ENCODE data around the gene GPR37. TPM values are rescaled to one million over a fixed set of nuclear protein-coding genes. Genes with fewer than 3 reads are reported as not detected.
A peak's percentile ranks its signal among the peaks of the same experiment; 100 is the strongest.

Gene GPR37, protein sequence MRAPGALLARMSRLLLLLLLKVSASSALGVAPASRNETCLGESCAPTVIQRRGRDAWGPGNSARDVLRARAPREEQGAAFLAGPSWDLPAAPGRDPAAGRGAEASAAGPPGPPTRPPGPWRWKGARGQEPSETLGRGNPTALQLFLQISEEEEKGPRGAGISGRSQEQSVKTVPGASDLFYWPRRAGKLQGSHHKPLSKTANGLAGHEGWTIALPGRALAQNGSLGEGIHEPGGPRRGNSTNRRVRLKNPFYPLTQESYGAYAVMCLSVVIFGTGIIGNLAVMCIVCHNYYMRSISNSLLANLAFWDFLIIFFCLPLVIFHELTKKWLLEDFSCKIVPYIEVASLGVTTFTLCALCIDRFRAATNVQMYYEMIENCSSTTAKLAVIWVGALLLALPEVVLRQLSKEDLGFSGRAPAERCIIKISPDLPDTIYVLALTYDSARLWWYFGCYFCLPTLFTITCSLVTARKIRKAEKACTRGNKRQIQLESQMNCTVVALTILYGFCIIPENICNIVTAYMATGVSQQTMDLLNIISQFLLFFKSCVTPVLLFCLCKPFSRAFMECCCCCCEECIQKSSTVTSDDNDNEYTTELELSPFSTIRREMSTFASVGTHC
- polyA plus RNA-seq: not detected

DNA sequence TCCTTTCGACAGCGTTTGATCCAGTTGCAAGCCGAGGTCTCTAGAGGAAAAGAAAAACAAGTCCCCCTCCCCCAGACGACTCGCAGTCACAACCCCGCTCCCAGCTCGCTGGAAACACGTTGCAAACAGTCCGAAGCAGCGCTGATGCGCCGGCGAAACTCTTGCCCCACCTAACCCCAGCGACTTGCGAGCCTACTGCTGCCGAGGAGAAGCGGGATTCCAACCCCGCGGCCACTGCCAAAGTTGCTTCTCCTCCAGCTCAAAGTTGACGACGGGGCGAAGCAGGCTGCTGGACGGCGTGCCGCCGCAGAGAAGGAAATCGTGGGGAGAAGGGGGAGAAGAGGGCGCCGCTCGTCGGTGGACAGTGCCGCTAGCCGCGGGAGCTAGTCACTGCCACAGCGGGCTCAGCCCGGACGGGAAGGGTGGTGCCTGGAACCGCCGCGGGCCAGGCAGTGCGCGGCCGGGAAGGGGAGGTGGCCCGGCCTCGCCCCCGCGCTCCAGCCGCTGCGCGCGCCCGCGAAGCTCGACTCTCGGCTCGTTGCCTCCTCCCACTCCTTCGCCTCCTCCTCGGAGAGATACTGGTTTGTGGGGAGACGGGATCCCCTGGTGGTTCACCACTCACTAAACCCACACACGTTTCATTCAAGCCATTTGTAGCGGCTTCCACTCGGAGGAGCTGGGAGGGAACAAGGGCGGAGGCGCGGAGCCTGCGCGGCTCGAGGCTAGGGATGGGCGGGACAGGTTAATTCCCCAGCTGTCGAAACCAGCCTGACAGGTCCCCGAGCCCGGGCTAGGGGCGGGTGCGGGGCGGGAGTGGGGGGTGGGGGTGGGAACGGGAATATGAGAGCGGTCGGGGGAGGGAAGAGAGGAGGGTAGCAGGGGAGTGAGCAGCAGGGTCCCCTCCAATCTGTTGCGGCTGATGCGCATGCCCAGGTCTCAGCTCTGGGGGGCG lies at the start of gene GPR37:
GPR37 (minus strand) TSS at position 392 of the 952 bp plus-strand sequence. CDS start 816 bp downstream, outside the sequence.
- Mint-ChIP-seq H3K36me3 (no peaks in the 10 kb centered on the region), H3K27me3 (peaks cover 35% of the 10 kb centered on the region), H3K27ac (no peak within 1 kb of the TSS), H3K9me3 (no peaks in the 10 kb centered on the region), H3K4me3 (peak within 1 kb of the TSS; percentile 80 to 95 (median 86)), H3K4me1 (peaks cover 12 to 16% (median 14%) of the 10 kb centered on the region in 3 donors)

DNA sequence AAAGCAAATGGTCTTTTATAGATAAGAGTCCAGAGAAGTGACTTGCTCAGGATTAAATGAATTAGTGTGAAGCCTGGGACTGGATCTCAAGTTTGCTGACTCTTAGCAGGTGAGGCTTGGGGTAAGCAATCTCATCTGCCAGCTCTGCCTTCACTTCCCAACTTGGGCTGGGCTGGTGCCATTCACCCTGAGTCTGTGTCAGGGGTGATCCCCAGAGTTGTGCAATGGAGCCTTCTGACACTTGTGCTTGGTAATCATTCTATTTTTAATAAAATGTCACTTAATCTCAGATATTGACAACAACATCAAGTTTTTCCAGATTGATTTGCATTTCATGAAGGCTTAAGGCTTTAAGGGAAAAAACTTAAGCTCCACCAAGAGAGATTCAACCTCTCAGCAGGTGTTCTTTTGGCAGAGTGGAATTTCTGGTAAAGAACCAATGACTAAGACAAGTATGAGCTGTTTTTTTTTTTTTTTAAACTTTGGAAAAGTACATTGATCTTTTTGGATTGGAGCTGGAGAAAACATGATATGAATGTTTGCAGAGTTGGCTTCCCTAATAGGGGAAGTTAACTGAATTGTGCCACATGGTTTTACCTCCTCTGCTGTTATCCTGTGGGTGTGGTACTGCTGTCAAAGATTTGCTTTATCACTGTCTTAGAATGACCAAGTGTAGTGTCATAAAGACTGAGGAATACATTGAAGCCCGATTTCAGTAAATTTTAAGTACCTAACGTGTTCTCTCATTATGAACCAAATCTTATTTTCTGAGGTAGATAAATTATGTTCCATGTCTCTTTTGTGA lies 48.6 kb upstream of the GPR37 start:
- no peak overlapping the region for H3K27ac Mint-ChIP-seq
- H3K36me3 Mint-ChIP-seq: no peaks in the 10 kb centered on the region
- peaks cover 0 to 3% (median 2%) of the 10 kb centered on the region in 3 donors for H3K9me3 Mint-ChIP-seq
- peaks cover 1% of the 10 kb centered on the region for H3K27me3 Mint-ChIP-seq
- H3K4me1 Mint-ChIP-seq: no peaks in the 10 kb centered on the region
- H3K4me3 Mint-ChIP-seq: no peak overlapping the region

DNA sequence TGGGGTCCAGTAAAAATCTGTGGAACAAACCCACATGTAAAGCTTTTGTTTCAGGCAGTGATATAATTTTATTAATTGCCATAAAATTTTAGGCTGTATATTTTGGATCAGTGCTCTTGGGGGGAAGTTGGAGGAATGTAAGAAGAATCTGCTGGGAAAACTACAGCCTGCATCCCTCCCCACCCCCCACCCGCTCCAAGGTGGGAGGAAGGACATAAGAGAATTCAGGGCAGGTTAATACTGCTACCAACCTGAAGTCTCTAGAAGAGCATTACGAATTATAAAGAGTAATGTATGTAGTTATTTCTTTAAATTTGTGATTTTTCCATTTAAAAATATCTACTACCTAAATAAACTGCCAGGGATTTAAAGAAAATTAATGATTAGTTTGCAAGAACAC lies 47.2 kb upstream of the GPR37 start:
- H3K27me3 Mint-ChIP-seq: peaks cover 1% of the 10 kb centered on the region
- H3K4me3 Mint-ChIP-seq: no peak overlapping the region
- H3K4me1 Mint-ChIP-seq: no peaks in the 10 kb centered on the region
- no peak overlapping the region for H3K27ac Mint-ChIP-seq
- peaks cover 0 to 3% (median 0%) of the 10 kb centered on the region in 3 donors for H3K9me3 Mint-ChIP-seq
- no peaks in the 10 kb centered on the region for H3K36me3 Mint-ChIP-seq

- Mint-ChIP-seq H3K27ac (no peak overlapping the region), H3K4me3 (no peak overlapping the region), H3K4me1 (no peaks in the 10 kb centered on the region), H3K9me3 (no peaks in the 10 kb centered on the region), H3K36me3 (no peaks in the 10 kb centered on the region), H3K27me3 (peaks cover 1% of the 10 kb centered on the region)
These were observed 45.7 kb upstream of the GPR37 start for GRCh38 chr7:124811341-124811740.

- peaks cover 1% of the 10 kb centered on the region for H3K27me3 Mint-ChIP-seq
- no peaks in the 10 kb centered on the region for H3K9me3 Mint-ChIP-seq
- H3K27ac Mint-ChIP-seq: no peak overlapping the region
- no peaks in the 10 kb centered on the region for H3K4me1 Mint-ChIP-seq
- H3K4me3 Mint-ChIP-seq: no peak overlapping the region
- no peaks in the 10 kb centered on the region for H3K36me3 Mint-ChIP-seq
These were observed 45.0 kb upstream of the GPR37 start for GRCh38 chr7:124810605-124811004.

DNA sequence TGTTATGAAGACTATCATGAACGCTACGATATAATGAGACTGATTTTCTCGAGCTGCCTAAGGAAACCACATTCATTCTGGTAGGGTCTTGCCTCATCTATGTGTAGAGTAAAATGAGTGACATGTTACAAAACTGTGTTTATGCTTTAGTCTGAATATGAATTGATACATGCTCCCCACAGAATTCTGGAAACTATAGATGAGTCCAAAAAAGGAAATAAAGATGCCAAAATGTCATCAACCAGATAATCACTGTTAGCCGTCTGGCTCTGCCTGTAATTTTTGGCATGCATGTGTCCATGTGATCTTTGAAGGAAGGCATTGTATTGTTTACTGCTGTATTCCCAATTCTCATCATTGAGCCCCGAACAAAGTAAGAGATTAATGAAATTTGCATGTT lies 42.6 kb upstream of the GPR37 start:
- Mint-ChIP-seq H3K27me3 (peaks cover 1% of the 10 kb centered on the region), H3K4me1 (no peaks in the 10 kb centered on the region)

DNA sequence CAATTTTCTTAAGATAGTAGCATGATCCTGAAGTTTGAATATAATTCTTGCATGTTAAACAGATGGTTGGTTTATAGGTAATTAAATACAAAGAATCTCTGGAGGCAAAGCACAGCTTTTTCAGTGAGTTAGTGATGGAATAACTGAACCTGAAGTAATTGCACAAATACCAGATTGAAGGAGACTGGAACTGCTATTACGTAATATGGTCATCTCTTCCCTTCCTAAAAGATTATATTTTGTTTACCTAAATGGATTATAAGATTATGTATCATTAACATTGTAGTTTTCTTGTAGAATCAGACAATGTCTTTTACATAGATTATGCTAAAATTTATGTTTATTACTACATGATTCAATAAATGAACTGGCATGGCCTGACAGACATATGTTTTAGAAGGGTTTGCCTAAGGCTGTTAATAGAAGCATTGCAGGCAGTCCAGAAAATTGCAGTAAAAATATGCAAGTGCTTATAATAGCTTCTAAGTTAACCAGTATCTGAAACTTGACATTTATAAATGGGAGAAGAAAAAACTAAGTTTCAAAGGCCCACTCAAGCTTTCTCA lies 35.8 kb upstream of the GPR37 start:
- H3K4me3 Mint-ChIP-seq: no peak overlapping the region
- H3K4me1 Mint-ChIP-seq: peaks cover 0 to 2% (median 0%) of the 10 kb centered on the region in 3 donors
- peaks cover 2% of the 10 kb centered on the region for H3K36me3 Mint-ChIP-seq
- H3K9me3 Mint-ChIP-seq: peaks cover 0 to 4% (median 2%) of the 10 kb centered on the region in 3 donors
- H3K27ac Mint-ChIP-seq: no peak overlapping the region
- peaks cover 1% of the 10 kb centered on the region for H3K27me3 Mint-ChIP-seq

More for the DNA sequence above, 42.6 kb upstream of the GPR37 start:
- no peaks in the 10 kb centered on the region for H3K9me3 Mint-ChIP-seq
- H3K36me3 Mint-ChIP-seq: no peaks in the 10 kb centered on the region
- H3K27ac Mint-ChIP-seq: no peak overlapping the region
- no peak overlapping the region for H3K4me3 Mint-ChIP-seq

DNA sequence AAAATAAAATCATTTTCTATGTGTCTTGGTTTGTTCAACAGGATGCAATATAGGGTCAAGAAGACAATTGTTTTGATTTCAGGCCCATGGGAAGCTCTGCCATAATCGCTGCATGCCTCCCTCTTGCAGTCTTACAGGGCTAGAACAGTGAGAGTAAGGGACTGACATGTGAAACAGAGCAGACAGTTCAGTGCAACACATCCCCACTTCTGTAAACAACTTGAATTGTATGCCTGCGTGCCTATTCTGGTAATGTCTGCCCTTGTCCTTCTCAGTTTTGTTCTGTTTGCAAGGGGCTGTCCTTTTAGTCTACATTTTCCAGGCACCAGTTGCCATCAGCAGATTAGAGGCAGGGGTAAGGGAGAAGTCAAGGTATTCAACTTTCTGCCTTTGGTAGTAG lies 34.8 kb upstream of the GPR37 start:
- Mint-ChIP-seq H3K4me3 (no peak overlapping the region), H3K27ac (no peak overlapping the region), H3K9me3 (peaks cover 0 to 12% (median 4%) of the 10 kb centered on the region in 3 donors), H3K36me3 (peaks cover 2% of the 10 kb centered on the region), H3K4me1 (peaks cover 0 to 2% (median 0%) of the 10 kb centered on the region in 3 donors), H3K27me3 (peaks cover 1% of the 10 kb centered on the region)

- peaks cover 2% of the 10 kb centered on the region for H3K36me3 Mint-ChIP-seq
- H3K9me3 Mint-ChIP-seq: peaks cover 0 to 12% (median 4%) of the 10 kb centered on the region in 3 donors
- H3K4me1 Mint-ChIP-seq: peaks cover 0 to 2% (median 0%) of the 10 kb centered on the region in 3 donors
- H3K27ac Mint-ChIP-seq: no peak overlapping the region
- no peaks in the 10 kb centered on the region for H3K27me3 Mint-ChIP-seq
- H3K4me3 Mint-ChIP-seq: no peak overlapping the region
These were observed 33.9 kb upstream of the GPR37 start for GRCh38 chr7:124799448-124799847.

DNA sequence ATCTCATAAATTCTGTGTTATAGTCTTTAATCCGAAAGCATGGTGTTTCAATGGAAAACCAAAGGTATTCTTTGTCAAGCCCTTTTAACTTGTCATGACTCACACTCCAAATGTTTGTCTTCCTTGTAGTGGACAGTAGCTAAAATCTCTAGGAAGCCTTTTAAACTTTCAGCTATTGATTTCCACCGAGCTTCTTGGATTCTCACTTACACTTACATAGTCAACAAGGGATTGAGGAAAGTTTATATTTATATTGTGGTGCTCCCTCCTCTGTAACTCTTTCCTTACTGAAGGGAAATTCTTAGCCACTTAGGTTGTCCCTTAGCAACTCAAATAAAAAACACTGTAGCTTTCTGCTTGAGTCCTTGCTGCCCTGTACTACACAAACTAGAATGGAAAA lies 31.2 kb upstream of the GPR37 start:
- Mint-ChIP-seq H3K4me1 (no peaks in the 10 kb centered on the region), H3K27me3 (peaks cover under 1% of the 10 kb centered on the region), H3K9me3 (peaks cover 0 to 12% (median 4%) of the 10 kb centered on the region in 3 donors), H3K27ac (no peak overlapping the region), H3K36me3 (no peaks in the 10 kb centered on the region), H3K4me3 (no peak overlapping the region)

DNA sequence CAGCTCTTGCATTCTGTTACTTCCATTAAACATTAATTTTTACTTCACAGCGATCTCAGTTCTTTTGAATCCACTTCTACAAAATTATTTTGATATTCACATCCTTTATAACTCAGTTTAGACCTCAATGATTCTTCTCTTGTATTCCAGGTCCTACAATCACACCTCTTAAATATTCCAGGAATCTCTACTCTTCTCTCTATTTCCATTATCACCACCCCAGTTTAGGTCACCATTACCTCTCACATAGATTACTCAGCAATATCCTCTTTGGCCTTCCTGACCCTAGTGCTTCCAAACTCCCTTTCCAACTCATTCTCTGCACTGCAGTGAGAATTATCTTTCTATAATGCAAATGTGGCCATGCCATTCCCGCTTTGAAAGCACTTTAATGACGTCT lies 27.1 kb upstream of the GPR37 start:
- Mint-ChIP-seq H3K27me3 (peaks cover 3% of the 10 kb centered on the region), H3K36me3 (no peaks in the 10 kb centered on the region), H3K4me3 (no peak overlapping the region), H3K9me3 (peaks cover 0 to 12% (median 2%) of the 10 kb centered on the region in 3 donors), H3K4me1 (no peaks in the 10 kb centered on the region), H3K27ac (no peak overlapping the region)

- H3K36me3 Mint-ChIP-seq: no peaks in the 10 kb centered on the region
- H3K27ac Mint-ChIP-seq: no peak overlapping the region
- H3K27me3 Mint-ChIP-seq: peaks cover 5% of the 10 kb centered on the region
These were observed 26.4 kb upstream of the GPR37 start for GRCh38 chr7:124792002-124792401.

DNA sequence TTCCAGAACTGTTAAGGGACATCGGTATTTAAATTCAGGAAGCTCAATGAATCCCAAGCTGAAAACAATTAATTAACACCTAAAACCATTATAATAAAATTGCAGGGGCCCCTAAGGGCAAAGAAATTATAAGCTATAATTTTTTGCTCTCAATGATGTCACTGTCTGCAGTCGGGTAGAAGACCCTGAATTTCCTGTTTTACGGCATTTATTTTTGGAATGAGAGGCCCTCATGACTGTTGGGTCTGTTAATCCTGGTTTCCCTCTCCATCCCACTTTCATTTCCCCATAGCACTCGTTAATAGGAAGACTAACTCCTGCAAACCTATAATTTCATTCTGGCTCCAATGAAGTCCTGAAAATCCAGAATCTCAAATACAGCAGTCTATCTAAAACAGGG lies 25.8 kb upstream of the GPR37 start:
- Mint-ChIP-seq H3K36me3 (no peaks in the 10 kb centered on the region), H3K4me1 (no peaks in the 10 kb centered on the region), H3K27me3 (peaks cover 5% of the 10 kb centered on the region), H3K4me3 (no peak overlapping the region), H3K27ac (no peak overlapping the region), H3K9me3 (peaks cover 0 to 10% (median 2%) of the 10 kb centered on the region in 3 donors)

More at GRCh38 chr7:124792002-124792401, 26.4 kb upstream of the GPR37 start:
- H3K4me3 Mint-ChIP-seq: no peak overlapping the region
- H3K9me3 Mint-ChIP-seq: peaks cover 0 to 12% (median 2%) of the 10 kb centered on the region in 3 donors
- H3K4me1 Mint-ChIP-seq: no peaks in the 10 kb centered on the region

- Mint-ChIP-seq H3K4me1 (no peaks in the 10 kb centered on the region), H3K4me3 (no peak overlapping the region), H3K9me3 (peaks cover 0 to 2% (median 2%) of the 10 kb centered on the region in 3 donors), H3K27me3 (peaks cover 6% of the 10 kb centered on the region), H3K36me3 (no peaks in the 10 kb centered on the region), H3K27ac (no peak overlapping the region)
These were observed 25.1 kb upstream of the GPR37 start for GRCh38 chr7:124790645-124791044.

All from IgD-negative memory B cell (primary cell).